GM21529 (cell line): ENCODE measurements around the gene NMRK2.
"Not testable (repeated sequence)": the region's sequence is repeated elsewhere in the genome, so short reads cannot be mapped to it uniquely, and the experiment has no call there.

Experiments used
- ATAC-seq: cut with Tn5 transposase; IDR thresholded peaks from one replicate; pipeline ENCODE4 v1.9.1; 2021; ENCODE audit not compliant: unreplicated experiment

Gene NMRK2

DNA sequence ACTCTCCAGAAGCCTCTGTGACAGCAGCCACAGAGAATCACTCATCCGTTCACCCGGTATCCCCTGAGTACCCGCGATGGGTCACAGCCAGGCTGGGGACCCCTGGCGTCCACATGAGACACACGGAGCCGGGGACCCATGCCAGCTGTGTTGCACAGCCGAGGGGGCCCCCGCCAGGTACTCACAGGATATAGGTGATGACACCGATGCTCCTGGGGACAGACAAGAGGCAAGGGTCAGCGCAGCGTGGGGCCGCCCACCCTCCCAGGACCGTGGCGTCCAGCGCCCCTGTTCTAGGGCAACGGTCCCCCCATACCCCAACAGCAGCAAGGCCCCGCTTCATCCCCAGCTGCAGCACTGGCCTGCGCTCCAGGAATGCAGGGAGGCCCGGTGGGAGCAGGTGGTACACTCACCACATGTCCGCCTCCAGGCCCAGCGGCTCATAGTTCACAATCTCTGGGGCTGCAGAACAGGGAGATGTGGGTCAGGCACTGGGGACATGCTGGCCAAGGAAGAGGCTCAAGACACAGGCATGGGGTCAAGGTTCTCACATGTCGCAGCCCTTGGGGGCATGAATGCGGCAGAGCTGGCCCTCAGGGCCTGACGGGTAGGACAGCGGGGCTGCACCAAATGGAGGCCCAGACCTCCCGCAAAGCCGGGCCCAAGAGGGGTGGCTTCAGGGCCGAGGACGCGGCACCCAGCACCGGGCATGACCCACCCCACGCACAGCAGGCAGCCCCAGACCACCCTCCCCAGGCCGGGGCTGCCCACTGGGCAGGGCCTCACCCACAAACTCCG, 30.8 kb downstream of the NMRK2 start:
- ATAC-seq: no peak

- ATAC-seq: no peak
These were observed 31.7 kb downstream of the NMRK2 start for GRCh38 chr19:3964256-3965194.

GRCh38 chr19:3966051-3967017, 33.5 kb downstream of the NMRK2 start:
- no peak for ATAC-seq

DNA sequence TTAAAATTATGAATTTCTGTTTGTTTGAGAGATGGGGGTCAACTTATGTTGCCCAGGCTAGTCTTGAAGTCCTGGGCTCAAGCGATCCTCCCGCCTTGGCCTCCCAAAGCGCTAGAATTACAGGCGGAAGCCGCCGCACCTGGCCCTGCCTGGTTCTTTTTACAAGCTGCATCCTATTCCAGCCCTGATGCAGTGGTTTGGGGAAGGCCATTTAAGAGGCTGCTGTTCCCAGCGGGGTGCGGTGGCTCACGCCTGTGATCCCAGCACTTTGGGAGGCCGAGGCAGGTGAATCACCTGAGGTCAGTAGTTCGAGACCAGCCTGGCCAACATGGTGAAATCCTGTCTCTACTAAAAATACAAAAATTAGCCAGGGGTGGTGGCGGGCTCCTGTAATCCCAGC, 35.1 kb downstream of the NMRK2 start:
- ATAC-seq: not testable (repeated sequence)

GRCh38 chr19:3968556-3969434, 35.9 kb downstream of the NMRK2 start:
- no peak for ATAC-seq

DNA sequence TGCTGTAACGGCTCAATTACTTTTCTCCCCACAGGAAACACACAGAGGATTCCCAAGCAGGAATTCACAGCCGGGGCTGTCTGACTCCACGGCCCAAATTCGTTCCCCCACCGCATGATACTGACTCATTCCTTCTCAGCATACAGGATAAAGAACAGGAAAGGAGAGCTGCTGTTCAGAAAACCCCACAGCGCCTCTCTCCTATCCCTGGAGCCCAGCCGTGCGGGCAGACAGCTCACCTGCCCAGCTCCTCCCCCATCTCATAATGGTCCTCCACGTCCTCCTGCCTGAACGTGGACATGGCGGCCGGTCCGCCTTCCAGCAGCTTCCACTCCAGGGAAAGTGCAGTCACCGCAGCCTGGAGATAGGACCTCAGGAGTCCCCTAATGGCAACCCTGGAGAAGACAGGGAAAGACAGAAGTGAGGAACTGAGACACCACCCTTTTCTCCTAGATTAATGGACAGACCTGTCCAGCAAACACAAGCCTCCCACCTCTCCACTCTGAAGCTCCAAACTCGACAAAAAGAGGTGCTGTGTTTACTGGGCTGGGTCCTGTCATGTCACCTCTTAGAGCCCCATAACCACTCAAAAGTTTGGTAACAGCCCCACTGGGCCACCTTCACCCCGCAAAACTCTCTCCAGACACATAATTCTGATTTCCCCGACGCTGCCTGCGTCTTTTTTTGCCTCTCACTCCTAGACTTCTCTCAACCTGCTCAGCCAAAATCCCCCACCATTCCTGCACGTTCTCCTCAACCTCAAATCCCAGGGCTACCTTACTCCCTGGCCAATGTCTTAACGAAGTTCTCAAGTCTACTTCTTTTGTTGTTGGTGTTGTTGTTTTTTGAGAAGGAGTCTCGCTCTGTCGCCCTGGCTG, 36.8 kb downstream of the NMRK2 start:
- no peak for ATAC-seq

- ATAC-seq: no peak
These were observed 37.5 kb downstream of the NMRK2 start for GRCh38 chr19:3970313-3970807.

DNA sequence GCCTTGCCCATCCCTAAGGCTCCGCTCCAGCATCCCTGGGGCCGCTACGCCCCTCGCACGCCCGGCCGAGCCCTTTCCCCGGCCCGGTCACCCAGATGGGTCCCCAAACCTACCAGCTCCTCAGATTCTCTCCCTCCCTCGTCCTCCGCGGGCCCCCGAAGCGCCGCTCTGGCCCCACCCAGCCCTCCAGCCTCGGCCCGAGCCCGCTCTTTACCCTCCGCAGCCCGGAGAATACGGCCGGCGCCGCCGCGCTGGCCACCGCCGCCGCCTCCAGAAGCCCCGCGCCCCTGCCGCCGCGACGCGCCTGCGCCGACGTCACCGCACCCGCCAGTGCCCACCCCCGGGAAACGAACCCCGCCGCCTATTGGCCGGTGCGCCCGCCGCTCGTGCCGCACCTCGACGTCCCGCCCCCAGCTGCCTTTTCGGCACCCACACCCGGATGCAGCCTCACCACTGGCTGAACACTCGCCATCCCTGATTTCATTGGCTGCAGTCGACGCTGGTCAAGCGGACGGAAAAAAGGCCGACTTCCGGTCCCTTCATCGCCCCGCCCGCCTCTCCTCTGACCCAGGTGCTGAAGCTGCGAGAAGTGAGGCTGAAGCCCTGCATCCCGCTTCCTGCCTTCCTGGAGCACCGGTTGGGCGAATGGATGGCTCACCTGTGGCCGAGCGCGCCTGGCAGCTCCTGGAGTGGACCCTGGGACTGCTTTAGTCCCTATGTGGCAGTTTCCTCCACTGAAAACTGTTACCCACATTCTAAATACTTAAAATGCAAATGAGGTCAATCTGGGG, 38.1 kb downstream of the NMRK2 start, which contains the start of gene DAPK3:
DAPK3 (minus strand) TSS at position 292 of the 791 bp plus-strand sequence. CDS start 1,364 bp downstream, outside the sequence.
- peak; percentile 91 for ATAC-seq

DNA sequence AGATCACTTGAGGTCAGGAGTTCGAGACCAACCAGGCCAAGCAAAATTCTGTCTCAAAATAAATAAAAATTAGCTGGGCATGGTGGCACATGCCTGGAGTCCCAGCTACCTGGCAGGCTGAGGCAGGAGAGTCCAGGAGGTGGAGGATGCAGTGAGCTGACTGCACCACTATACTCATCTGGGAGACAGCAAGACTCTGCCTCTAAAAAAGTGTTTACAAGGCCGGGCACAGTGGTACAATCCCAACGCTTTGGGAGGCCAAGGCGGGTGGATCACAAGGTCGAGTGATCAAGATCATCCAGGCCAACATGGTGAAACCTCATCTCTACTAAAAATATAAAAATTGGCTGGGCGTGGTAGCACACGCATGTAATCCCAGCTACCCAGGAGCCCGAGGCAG, 42.3 kb downstream of the NMRK2 start:
- ATAC-seq: no peak

DNA sequence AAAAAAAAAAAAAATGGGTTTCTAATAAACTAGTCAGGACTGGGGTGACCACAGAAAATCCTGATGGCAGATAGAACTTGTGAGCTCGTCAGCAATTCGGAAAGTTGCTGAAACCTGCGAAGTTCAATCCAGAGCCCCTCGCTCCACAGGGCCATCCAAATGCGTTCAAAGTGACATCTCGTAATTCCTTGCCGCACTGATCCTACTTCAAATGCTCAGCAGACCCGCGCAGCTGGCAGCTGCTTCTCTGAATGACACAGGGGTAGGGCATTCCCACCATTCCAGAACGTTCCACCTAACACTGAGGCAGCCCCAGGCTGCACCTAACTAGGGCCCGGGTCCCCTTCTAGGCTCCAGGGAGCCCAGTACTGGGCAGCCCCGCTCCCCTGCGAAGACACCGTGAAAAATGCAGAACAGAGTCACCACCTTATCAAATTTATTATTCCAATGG, 42.8 kb downstream of the NMRK2 start:
- ATAC-seq: no peak

DNA sequence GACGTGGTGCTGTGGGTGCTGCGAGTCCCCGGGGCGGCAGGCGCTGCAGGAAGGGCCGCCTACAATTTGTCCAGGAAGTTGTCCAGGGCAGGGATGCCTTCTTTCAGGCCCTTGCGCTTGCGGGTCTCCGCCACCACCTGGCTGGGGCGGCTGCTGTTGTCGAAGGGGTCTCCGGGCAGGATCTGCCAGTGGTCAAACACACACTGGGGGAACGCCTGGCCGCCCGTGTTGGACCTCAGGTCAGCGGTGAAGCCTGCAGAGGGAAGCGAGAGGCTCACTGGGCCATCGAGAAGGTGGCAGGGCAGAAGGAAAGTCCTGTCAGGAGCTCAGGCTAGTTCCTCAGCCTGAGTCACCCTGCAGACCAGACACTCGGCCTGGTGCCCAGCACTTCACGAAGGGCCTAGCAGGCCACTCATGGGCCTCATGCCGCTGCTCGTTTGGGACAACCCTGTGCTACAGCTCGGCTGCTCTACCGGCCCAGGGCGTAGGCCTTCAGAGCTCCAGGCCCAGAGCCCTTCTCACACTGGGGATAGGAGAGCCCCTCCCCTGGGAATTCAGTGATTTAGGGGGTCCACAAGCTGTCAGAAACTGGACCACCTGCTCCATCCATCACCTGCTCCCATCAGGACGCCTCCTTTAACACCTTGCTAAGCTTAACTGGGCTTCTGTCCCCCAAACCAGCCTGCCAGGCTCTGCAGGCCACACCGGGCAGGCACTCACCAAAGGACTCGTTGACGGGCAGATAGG, 43.8 kb downstream of the NMRK2 start:
- no peak for ATAC-seq

- no peak for ATAC-seq
These were observed 44.6 kb downstream of the NMRK2 start for GRCh38 chr19:3977242-3978143.

DNA sequence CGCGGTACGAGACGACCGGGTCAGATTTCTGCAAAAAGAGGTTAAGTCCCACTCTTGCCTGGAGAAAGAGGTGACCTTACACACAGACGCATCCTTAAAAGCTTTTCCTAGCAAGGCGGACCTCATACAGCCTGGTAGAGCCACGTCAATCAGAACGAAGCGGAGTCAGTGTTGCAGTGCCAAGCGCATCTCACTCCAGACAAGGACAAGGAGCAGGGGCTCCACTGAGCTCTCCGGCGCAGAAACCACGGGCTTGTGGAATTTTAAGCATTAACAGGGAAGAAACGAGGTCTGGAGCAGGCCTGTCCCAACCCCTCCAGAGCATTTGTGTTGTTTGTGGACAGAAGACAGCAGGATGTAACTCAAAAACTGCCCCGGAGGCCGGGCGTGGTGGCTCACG, 45.3 kb downstream of the NMRK2 start:
- ATAC-seq: no peak

- ATAC-seq: no peak
These were observed 46.4 kb downstream of the NMRK2 start for GRCh38 chr19:3979289-3979673.

DNA sequence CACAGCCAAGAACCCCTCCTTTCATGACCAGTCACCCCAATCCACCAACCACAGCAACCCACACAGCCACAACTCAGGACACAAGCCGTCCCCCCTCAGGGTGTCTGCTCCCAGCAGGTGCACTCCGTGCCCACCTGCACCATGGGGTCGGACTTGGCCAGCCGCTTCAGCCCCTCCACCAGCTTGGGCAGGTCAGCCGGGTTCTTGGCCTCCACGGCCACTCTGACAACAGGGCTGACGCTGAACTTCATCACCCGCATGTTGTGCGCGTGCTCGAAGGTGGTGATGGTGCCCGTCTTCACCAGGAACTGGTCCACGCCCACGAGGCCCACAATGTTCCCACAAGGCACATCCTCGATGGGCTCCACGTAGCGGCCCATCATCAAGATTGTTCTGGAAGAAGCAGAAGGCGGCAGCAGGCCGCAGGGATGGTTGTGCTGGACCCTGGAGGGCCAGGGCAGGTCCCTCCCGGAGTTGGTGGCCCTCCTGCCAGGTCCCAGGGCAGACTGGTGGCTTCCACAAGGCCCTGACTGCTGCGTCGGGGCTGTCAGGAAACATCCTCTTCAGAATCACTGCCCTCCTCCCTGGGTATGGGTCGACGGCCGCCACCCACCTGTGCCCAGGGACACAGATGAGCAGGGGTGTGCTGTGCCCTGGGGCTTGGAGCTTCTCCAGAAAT, 46.9 kb downstream of the NMRK2 start:
- no peak for ATAC-seq
